Stimulated activated CD4-positive, alpha-beta T cell treated with anti-CD3 and anti-CD28 coated beads, Interleukin-12 subunit alpha, Interleukin-12 subunit beta, amount 100 ng/mL, for 48 hours (primary cell): ENCODE data around the gene LRRC8A.
"Not testable (repeated sequence)": the region's sequence is repeated elsewhere in the genome, so short reads cannot be mapped to it uniquely, and the experiment has no call there.

Source experiments
- DNase-seq, 3 donors: peaks; one replicate each; pipeline ENCODE4 v3.0.0-alpha.2; 2020; ENCODE audit warnings: low read depth in 2 of 3, low spot score in 1 of 3

Gene LRRC8A

GRCh38 chr9:128863647-128864046 is 18.3 kb upstream of the LRRC8A start:
- DNase-seq = peak; percentile 75 to 92 (median 78)

- DNase-seq = no peak
Measured at GRCh38 chr9:128870128-128870940, 11.6 kb upstream of the LRRC8A start.

GRCh38 chr9:128870941-128871265 is 11.0 kb upstream of the LRRC8A start:
- not testable (repeated sequence) for DNase-seq

GRCh38 chr9:128877852-128878251 is 4.1 kb upstream of the LRRC8A start:
- no peak for DNase-seq

GRCh38 chr9:128882677-128883603 is 1.0 kb downstream of the LRRC8A start:
- no peak for DNase-seq

GRCh38 chr9:128884164-128884563 is 2.2 kb downstream of the LRRC8A start:
- no peak for DNase-seq

- no peak for DNase-seq
Measured at GRCh38 chr9:128885376-128885775, 3.4 kb downstream of the LRRC8A start.

- DNase-seq = no peak
Measured at GRCh38 chr9:128885798-128886197, 3.9 kb downstream of the LRRC8A start.

GRCh38 chr9:128886211-128886891 is 4.4 kb downstream of the LRRC8A start:
- no peak for DNase-seq

GRCh38 chr9:128887049-128887448 is 5.1 kb downstream of the LRRC8A start:
- DNase-seq = no peak

GRCh38 chr9:128887914-128888350 is 6.0 kb downstream of the LRRC8A start:
- DNase-seq = no peak

- no peak for DNase-seq
Measured at GRCh38 chr9:128891321-128892220, 9.6 kb downstream of the LRRC8A start.

GRCh38 chr9:128892221-128892921 is 10.4 kb downstream of the LRRC8A start:
- no peak for DNase-seq

- DNase-seq = no peak
Measured at GRCh38 chr9:128893354-128893753, 11.4 kb downstream of the LRRC8A start.

GRCh38 chr9:128894764-128895163 is 12.8 kb downstream of the LRRC8A start:
- no peak for DNase-seq

- no peak for DNase-seq
Measured at GRCh38 chr9:128895556-128895955, 13.6 kb downstream of the LRRC8A start.

- DNase-seq = no peak
Measured at GRCh38 chr9:128898382-128898781, 16.4 kb downstream of the LRRC8A start.

- no peak for DNase-seq
Measured at GRCh38 chr9:128898845-128899565, 17.1 kb downstream of the LRRC8A start.
